Measurements from ENCODE around the gene PPP1R13L. TPM values are rescaled to one million over a fixed set of nuclear protein-coding genes. Genes with fewer than 3 reads are reported as not detected.
A peak's percentile ranks its signal among the peaks of the same experiment; 100 is the strongest.

PPP1R13L gene
- total and polyA plus RNA-seq, 8 donors = 12.9 to 51.4 (median 17.0) TPM

DNA sequence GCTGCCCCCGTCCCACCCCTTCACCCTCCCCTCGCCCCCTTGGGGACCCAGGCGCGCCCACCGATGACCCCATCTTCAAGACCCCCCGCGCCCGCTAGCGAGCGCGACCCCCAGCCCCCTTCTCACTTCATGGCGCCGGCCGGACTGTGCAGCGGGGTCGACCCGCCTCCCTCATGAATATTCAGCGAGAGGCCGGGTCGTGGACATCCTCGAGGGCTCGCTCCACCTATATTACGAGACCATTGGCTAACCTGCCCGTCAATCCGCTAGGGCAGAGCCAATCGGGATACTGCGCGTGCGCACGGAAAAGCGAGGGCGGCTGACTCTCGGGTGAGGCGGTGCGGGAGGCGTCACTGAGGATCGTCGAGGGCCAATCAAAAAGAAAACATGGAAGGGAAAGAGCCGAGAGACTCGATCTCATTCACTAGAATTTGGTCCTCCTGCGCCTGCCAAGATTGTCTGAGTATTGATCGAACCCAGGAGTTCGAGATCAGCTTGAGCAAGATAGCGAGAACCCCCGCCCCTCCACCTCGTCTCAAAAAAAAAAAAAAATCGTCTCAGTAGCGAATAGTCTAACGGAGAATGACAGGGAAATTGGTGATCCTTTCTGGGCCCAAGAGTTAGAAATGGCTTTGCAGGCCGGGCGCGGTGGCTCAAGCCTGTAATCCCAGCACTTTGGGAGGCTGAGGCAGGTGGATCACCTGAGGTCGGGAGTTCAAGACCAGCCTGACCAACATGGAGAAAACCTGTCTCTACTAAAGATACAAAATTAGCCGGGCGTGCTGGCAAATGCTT lies 34.3 kb downstream of the PPP1R13L start, which contains the start of gene ERCC2:
Gene ERCC2, minus strand, starts transcription at position 164 of the 795 bp plus-strand sequence. Its CDS starts 33 bp downstream, at position 131.
- H3K4me3 ChIP-seq = peak within 1 kb of the TSS; percentile 78 to 87

DNA sequence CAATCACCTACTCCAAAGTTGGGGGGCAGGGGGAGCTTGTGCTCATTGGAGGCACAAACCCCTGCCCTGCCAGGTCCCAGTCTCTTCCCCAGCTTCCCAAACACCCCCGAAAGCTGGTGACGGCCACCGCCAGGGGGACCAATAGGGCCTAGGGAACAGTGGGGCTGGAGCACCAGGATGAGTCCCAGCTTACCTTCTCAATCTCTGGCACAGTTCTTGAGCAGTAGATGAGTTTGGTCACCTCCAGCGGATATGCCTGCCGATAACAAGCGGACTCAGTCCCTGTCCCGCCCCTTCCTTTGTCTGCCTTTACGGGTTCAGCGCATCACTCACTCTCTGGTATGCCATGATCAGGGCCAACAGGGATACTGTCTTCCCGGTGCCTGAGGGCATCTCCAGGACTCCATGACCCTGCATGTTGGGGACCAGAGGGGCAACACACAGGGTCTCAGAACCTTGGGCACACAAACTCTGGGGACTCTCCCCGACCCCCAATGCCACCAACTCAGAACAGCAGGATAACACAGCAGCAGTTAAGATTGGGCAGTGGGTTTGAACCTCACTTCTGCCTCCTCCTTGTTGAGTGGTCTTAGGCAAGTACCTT lies 36.0 kb downstream of the PPP1R13L start:
- Histone ChIP-seq H3K9me3 (no peaks in the 10 kb centered on the region), H3K4me1 (peaks cover 0 to 17% of the 10 kb centered on the region in 2 donors), H3K36me3 (peaks cover 0 to 21% of the 10 kb centered on the region in 2 donors), H3K27ac (no peak overlapping the region), H3K4me3 (no peak overlapping the region), H3K27me3 (no peaks in the 10 kb centered on the region)
- TF ChIP-seq, protein P1, sequence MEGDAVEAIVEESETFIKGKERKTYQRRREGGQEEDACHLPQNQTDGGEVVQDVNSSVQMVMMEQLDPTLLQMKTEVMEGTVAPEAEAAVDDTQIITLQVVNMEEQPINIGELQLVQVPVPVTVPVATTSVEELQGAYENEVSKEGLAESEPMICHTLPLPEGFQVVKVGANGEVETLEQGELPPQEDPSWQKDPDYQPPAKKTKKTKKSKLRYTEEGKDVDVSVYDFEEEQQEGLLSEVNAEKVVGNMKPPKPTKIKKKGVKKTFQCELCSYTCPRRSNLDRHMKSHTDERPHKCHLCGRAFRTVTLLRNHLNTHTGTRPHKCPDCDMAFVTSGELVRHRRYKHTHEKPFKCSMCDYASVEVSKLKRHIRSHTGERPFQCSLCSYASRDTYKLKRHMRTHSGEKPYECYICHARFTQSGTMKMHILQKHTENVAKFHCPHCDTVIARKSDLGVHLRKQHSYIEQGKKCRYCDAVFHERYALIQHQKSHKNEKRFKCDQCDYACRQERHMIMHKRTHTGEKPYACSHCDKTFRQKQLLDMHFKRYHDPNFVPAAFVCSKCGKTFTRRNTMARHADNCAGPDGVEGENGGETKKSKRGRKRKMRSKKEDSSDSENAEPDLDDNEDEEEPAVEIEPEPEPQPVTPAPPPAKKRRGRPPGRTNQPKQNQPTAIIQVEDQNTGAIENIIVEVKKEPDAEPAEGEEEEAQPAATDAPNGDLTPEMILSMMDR (IDR thresholded peaks at IDR 0.05) = no peak
- no peak for DNase-seq
- no peak for ATAC-seq
- intact Hi-C loops (cut with DNase I) = no loop called here

More for the DNA sequence above, 34.3 kb downstream of the PPP1R13L start, which contains the start of gene ERCC2:
- no peaks in the 10 kb centered on the region for H3K9me3 ChIP-seq
- peak within 1 kb of the TSS; percentile 76 to 86 for H3K27ac ChIP-seq
- peaks cover 0 to 17% of the 10 kb centered on the region in 2 donors for H3K4me1 ChIP-seq
- TF ChIP-seq, protein P1 (IDR thresholded peaks at IDR 0.05) = no peak
- intact Hi-C loops (cut with DNase I) = no loop called here
- H3K36me3 ChIP-seq = peaks cover 0 to 7% of the 10 kb centered on the region in 2 donors
- H3K27me3 ChIP-seq = no peaks in the 10 kb centered on the region
- DNase-seq = peak; percentile 97 to 99 (median 99)
- peak; percentile 99 for ATAC-seq

DNA sequence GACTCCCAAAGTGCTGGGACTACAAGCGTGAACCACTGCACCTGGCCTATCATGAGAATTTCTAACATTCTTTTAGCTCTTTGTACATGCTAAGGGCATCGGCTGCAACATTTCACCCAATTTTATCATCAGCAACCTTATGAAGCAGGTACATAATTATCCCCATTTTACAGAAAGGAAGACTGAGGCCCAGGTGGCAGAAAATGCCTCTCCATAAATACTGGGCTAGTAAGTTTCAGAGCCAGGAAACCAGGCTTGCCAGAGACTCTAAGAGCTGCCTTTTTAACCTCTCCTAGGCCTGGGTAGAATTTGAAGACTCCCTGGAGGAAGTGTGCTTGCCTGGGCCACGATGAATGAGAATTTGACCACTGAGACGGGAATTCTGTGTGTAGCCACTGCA lies 36.7 kb downstream of the PPP1R13L start:
- H3K36me3 ChIP-seq = peaks cover 0 to 28% of the 10 kb centered on the region in 2 donors
- DNase-seq (no peak), ATAC-seq (no peak)
- H3K4me1 ChIP-seq = peaks cover 0 to 17% of the 10 kb centered on the region in 2 donors
- H3K9me3 ChIP-seq = no peaks in the 10 kb centered on the region
- TF ChIP-seq, protein P1 (IDR thresholded peaks at IDR 0.05) = no peak
- H3K27ac ChIP-seq = no peak overlapping the region
- no peak overlapping the region for H3K4me3 ChIP-seq
- no peaks in the 10 kb centered on the region for H3K27me3 ChIP-seq
- intact Hi-C loops (cut with DNase I) = no loop called here

DNA sequence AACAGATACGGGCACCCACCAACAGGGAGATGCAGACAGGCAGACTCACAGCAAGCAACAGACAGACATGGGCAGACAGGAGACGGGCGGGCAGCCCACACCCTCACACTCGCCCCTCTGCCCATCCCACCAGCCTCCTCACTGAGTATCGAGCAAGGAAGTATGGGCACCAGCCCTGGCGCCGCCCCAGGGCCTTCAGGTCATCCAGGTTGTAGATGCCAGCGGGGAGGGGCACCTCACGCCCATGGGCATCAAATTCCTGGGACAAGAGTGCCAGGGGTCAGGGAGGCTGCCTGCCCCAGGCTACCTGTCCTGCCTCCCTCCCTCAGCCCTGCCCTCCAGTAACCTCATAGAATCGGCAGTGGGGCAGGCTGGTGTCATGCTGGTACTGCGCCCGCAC lies 40.2 kb downstream of the PPP1R13L start:
- H3K4me3 ChIP-seq = no peak overlapping the region
- no peak for ATAC-seq
- H3K9me3 ChIP-seq = no peaks in the 10 kb centered on the region
- no peak overlapping the region for H3K27ac ChIP-seq
- TF ChIP-seq, protein P1 (IDR thresholded peaks at IDR 0.05) = no peak
- no peaks in the 10 kb centered on the region for H3K27me3 ChIP-seq
- intact Hi-C loops (cut with DNase I) = no loop called here
- DNase-seq = no peak
- peaks cover 0 to 7% of the 10 kb centered on the region in 2 donors for H3K4me1 ChIP-seq
- H3K36me3 ChIP-seq = peaks cover 0 to 50% of the 10 kb centered on the region in 2 donors

DNA sequence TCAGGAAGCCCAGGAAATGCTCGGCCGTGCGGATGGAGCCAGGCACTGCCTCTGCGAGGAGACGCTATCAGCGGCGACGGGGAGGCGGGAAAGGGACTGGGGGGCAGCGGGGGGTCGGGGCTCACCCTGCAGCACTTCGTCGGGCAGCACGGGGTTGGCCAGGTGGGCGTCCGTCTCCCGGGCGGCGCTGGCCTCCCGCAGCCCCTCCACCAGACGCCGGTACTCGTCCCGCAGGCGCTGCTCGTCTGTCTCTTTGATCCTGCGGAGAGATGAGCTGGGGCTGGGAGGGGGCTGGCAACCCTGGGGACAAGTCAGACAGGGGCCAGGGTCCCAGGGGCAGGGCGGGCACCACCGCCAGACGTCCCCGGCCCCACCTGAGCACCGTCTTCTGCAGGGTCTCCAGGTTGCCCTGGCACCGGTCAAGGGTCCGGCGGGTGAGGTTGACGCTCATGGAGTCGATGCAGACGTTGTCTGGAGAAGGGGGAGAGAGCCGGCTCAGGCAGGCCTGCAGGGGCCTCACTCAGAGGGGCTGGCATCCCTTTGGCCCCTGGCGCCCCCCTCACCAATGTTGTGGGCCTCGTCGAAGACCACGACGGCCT lies 40.9 kb downstream of the PPP1R13L start:
- ATAC-seq (no peak), DNase-seq (no peak)
- H3K4me1 ChIP-seq = no peaks in the 10 kb centered on the region
- intact Hi-C loops (cut with DNase I) = no loop called here
- no peaks in the 10 kb centered on the region for H3K27me3 ChIP-seq
- TF ChIP-seq, protein P1 (IDR thresholded peaks at IDR 0.05) = no peak
- no peak overlapping the region for H3K27ac ChIP-seq
- peaks cover 0 to 56% of the 10 kb centered on the region in 2 donors for H3K36me3 ChIP-seq
- no peak overlapping the region for H3K4me3 ChIP-seq
- H3K9me3 ChIP-seq = no peaks in the 10 kb centered on the region
